GM19324 (cell line): ENCODE data around the gene NMT1.

Experiments used
- ATAC-seq: cut with Tn5 transposase; IDR thresholded peaks from one replicate; pipeline ENCODE4 v1.9.1; 2021; ENCODE audit warnings: mild to moderate bottlenecking, moderate library complexity; ENCODE audit not compliant: unreplicated experiment, low FRiP score

NMT1 gene

GRCh38 chr17:45073414-45074070, 12.4 kb downstream of the NMT1 start:
- ATAC-seq: no peak

- ATAC-seq: no peak
Observed at GRCh38 chr17:45077643-45078042, 16.5 kb downstream of the NMT1 start.

DNA sequence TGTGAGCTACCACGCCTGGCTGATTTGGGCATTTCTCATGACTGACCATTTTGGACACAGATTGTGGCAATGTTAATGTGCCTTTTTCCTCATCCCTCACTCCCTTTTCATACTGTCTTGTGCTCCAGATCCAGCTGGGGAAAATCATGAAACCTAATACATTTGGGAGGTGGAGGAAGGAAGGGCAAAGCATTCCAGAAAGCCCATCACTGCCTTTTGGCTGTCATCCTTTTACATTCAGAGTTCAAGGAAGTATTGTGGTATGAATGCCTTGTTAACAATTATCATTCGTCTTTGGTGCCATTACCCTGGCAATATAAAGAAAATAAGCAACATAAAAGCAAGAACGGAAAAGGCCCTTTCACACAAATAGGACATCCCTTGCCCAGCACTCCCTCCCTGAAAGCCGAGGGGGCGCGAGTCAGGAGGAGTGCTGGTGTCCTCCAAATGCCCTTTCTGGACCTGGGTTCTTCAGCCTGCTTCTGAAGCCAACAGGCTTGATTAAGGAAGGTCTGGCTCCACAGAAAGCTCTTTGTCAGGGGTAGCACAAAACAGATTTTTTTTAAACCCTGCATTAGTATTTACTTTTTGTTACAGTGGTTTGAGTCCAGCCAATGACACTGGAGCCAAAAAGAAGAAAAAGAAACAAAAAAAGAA, 20.1 kb downstream of the NMT1 start:
- no peak for ATAC-seq

- ATAC-seq: no peak
Observed at GRCh38 chr17:45086391-45086790, 25.3 kb downstream of the NMT1 start.

DNA sequence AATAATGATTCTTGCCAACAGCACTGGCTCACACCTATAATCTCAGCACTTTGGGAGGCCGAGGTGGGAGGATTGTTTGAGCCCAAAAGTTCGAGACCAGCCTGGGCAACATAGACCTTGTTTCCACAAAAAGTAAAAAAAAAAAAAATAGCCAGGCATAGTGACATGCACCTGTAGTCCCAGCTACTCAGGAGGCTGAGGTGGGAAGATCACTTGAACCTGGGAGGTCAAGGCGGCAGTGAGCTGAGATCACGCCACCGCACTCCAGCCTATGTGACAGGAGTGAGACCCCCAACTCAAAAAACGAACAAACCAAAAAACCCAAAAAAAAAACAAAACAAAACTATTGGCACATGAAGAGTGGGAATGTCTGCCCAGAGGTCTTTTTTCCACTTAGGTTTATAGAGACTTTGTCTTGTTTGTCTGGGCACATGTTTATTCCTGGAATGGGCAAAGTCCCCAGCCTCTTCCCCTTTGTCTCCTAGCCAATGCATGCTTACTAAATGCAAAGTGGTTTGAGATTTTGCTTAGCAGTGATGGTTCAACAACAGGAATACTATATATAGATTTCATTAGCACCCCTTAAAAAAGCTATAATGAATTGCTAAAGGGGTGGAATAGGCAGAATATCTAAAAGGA, 25.9 kb downstream of the NMT1 start:
- ATAC-seq: no peak

DNA sequence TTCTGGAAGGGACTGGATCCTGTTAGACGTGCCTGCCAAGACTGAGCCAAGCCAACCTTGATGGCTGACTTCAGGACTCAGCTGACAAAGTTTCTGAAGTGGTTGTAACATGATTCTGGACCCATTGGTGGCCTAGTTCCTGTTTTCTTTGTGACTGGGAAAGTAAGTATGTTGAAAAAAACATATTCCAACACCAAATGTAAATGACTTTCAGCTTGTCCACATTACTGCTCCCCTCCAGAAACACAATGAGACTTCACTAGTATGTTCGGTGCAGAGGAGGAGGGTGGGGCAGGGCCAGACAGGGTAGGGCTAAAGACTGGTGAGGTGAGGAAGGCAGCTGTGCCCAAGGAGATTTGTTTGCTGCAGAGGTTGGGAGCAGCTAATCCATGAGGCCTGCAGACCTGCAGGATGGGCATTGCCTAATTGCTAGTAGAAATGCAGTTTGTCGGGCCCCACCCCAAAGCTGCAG, 26.4 kb downstream of the NMT1 start:
- no peak for ATAC-seq

GRCh38 chr17:45087978-45088377, 26.9 kb downstream of the NMT1 start:
- ATAC-seq: no peak

GRCh38 chr17:45088741-45089140, 27.6 kb downstream of the NMT1 start:
- no peak for ATAC-seq

- no peak for ATAC-seq
Observed at GRCh38 chr17:45090711-45091110, 29.6 kb downstream of the NMT1 start.

GRCh38 chr17:45091778-45092425, 30.8 kb downstream of the NMT1 start:
- ATAC-seq: no peak

- no peak for ATAC-seq
Observed at GRCh38 chr17:45092911-45093430, 31.9 kb downstream of the NMT1 start.

DNA sequence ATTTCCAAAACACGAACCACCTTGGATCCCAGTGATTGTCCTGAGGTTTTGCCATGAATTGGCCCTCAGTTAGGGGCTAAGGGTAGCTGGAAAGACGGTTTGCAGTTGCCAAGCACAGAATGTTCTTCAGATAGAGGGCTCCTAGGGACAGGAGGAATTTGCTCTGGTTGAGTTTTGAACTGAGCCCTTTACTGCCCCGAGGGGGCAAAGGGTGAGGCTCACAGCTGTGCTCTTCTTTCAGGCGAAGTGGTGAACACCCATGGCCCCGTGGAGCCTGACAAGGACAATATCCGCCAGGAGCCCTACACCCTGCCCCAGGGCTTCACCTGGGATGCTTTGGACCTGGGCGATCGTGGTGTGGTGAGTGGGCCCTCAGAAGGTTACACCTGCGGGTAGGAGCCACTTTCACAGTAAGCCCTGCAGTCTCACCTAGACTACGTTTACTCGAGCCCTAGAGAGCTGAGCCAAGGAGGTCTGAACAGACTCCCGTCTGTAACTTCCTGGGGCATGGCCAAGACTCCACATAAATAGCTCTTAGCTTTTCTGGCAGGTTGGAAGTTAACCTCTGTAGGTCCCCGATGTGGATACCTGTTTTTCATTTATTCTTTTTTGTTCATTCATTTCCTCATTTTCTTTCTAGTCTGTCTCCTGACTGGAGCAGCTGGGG, 32.5 kb downstream of the NMT1 start:
- no peak for ATAC-seq

DNA sequence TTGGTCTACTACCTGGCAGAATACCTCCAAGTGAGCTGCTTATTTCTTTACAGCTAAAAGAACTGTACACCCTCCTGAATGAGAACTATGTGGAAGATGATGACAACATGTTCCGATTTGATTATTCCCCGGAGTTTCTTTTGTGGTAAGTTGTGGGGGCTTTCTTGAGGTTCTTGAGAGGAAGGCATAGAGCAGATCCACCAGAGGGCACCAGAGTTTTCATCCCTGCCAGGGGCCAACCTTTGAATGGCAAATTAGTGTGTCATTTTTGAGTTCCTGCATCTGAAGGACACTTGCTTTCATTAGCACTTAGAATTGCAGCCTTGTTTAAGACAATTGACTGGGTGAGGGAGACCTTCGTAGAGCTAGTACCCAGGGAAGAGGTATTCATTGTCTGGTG, 35.0 kb downstream of the NMT1 start:
- ATAC-seq: no peak

DNA sequence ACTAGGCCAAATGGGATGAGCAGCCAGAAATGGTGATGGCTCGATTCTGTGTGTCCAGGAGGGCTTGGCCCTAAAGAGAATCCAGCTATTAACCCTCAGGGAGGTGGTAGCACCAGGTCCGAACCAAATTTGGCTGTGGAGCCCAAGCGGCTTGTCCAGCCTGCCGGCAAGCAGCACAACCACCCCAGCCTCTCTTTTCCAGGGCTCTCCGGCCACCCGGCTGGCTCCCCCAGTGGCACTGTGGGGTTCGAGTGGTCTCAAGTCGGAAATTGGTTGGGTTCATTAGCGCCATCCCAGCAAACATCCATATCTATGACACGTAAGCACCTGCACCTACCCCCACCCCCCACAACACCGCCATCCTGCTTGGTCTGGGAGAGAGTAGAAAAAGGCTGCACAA, 35.8 kb downstream of the NMT1 start:
- no peak for ATAC-seq

GRCh38 chr17:45098081-45098868, 37.2 kb downstream of the NMT1 start:
- ATAC-seq: no peak

DNA sequence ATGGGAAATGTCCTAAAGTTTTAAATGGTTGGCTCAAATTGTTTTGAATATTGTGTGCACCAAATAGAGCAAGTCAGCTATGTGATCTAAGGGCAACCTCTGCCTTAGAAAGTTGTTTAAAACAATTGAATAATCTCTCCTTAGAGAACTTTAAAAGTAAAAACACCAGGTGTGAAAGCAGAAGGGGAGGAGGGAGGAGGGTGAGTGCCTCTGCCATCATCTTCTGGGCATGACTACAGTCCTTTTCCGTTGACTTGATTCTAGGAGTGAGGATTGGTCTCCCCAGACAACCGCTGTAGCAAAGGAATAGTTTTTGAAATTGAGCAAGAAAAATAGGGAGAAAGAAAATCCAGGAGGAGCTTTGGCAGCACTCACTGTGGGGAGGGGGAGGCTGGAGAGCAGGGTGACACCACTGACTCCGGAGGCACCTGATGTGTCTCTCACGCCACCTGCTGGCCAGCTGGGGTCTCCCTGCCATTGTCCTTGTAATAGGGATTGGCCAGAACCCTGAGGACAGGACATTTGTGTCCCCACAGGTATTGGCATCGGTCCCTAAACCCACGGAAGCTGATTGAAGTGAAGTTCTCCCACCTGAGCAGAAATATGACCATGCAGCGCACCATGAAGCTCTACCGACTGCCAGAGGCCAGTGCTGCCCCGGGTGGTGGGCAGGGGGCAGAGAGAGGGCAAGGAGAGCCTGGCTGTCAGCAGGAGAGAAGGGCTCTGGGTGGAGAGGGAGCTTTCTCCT, 37.9 kb downstream of the NMT1 start:
- ATAC-seq: no peak

DNA sequence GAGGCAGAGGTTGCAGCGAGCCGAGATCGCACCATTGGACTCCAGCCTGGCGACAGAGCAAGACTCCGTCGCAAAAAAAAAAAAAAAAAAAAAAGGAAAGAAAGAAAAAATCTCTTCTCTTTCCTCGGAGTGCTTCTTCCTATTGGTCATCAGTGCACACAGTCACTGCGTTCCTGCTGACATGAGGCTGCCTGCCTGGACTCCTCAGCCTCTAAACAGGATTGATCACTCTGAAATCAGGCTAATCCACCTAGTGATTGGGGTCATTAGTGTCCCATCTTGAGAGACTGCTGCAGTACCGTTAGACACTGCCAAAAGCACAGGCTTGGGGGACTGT, 40.4 kb downstream of the NMT1 start:
- ATAC-seq: no peak

GRCh38 chr17:45101883-45102811, 41.0 kb downstream of the NMT1 start:
- ATAC-seq: no peak
